ENCODE data around the gene PTPRN2. TPM values are rescaled to one million over a fixed set of nuclear protein-coding genes. Genes with fewer than 3 reads are reported as not detected.

The PTPRN2 gene
- total RNA-seq, 1 experiment from 2014 or later = 2.1 TPM

DNA sequence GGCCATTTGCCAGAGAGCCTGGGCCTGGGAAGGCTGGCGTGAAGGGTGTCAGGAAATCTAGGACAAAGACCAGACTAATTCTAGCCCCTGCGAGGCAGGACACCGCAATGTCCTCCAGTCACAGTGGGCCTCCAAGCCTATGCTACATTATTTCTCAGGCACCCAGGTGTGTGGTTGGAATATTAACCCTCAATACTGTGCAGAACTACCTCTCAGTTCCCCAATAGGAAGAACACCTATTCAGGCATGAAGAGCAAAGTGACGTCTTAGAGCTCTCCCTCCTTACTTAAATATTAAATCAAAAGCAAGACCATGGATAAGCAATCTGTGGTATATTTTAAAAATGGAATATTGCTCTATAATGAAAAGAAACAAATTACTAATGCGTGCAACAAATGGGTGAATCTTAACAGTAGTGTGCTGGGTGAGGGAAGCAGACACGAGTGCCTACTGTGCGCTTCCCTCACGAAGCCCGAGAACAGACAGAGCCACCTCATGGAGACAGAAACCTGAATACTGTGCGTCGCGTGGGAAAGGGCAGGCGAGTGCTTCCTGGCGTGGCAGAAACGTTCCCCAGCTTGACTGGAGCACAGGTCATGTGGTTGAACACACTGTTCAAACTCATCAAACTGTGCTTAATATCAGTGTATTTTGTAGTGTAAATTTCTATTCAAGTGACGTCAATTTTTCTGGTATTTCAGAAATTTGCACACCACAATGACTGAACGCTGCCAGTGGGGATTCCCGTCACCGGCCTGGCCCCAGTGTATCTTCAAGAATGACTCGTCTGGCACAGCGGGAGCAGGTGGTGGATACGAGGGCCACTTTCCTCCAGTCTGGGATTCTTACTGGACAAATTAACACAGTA, 15.5 kb upstream of the PTPRN2 start:
- no peaks in the 10 kb centered on the region for H4K20me1 ChIP-seq (ENCODE audit: insufficient read depth)
- BruUV-seq (replicated peaks) = no TSS peak
- no peak overlapping the region for H3K9ac ChIP-seq (ENCODE audit: low read length)
- no peak for ATAC-seq
- no peak overlapping the region for H3K4me2 ChIP-seq (ENCODE audit: low read length)
- ChIA-PET CTCF (no interaction called here), POLR2A (no interaction called here), RAD21 (ENCODE audit: low non-redundant PET in 1 of 2, low total read pairs in 2 of 2, uncharacterized antibody in 2 of 2, unreplicated experiment in 2 of 2) (no interaction called here)
- no peaks in the 10 kb centered on the region for H3K79me2 ChIP-seq (ENCODE audit: insufficient read depth, low read length)
- no peaks in the 10 kb centered on the region for H3K27me3 ChIP-seq (ENCODE audit: insufficient read depth, low read length)
- no peaks in the 10 kb centered on the region for H3K9me2 ChIP-seq (ENCODE audit: insufficient read depth)
- H2AFZ ChIP-seq (ENCODE audit: low read depth, low read length, poor library complexity, severe bottlenecking) = no peak overlapping the region
- no peaks in the 10 kb centered on the region for H3K4me1 ChIP-seq (ENCODE audit: control insufficient read depth in 1 of 2, insufficient read depth in 2 of 2, low read length in 2 of 2)
- DNase-seq (ENCODE audit: low read depth, low spot score) = no peak
- no peak overlapping the region for H3K4me3 ChIP-seq (replicated peaks in 1 of 2; ENCODE audit: low read depth in 1 of 2, low read length in 2 of 2)
- no peak for TF ChIP-seq ZNF274 (IDR thresholded peaks at IDR 0.05; ENCODE audit: low read depth, low read length)
- TF ChIP-seq SRF (IDR thresholded peaks at IDR 0.05; ENCODE audit: low read depth) = no peak
- no peak for TF ChIP-seq POLR2AphosphoS5 (IDR thresholded peaks at IDR 0.05; ENCODE audit: low read depth, low read length)
- TF ChIP-seq, protein P1, sequence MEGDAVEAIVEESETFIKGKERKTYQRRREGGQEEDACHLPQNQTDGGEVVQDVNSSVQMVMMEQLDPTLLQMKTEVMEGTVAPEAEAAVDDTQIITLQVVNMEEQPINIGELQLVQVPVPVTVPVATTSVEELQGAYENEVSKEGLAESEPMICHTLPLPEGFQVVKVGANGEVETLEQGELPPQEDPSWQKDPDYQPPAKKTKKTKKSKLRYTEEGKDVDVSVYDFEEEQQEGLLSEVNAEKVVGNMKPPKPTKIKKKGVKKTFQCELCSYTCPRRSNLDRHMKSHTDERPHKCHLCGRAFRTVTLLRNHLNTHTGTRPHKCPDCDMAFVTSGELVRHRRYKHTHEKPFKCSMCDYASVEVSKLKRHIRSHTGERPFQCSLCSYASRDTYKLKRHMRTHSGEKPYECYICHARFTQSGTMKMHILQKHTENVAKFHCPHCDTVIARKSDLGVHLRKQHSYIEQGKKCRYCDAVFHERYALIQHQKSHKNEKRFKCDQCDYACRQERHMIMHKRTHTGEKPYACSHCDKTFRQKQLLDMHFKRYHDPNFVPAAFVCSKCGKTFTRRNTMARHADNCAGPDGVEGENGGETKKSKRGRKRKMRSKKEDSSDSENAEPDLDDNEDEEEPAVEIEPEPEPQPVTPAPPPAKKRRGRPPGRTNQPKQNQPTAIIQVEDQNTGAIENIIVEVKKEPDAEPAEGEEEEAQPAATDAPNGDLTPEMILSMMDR (IDR thresholded peaks at IDR 0.05 in 2 of 3, conservative IDR thresholded peaks at IDR 0.05 in 1 of 3; ENCODE audit: borderline replicate concordance in 1 of 3, insufficient read depth in 1 of 3, low read depth in 2 of 3, low read length in 2 of 3) = no peak
- TF ChIP-seq ELF1 (IDR thresholded peaks at IDR 0.05; ENCODE audit: borderline replicate concordance, low read depth) = no peak
- TF ChIP-seq TCF7L2 (IDR thresholded peaks at IDR 0.05; ENCODE audit: borderline replicate concordance, extremely low read depth, insufficient read depth, insufficient read length) = no peak
- TF ChIP-seq ZFX (IDR thresholded peaks at IDR 0.05) = no peak
- TF ChIP-seq JUND (IDR thresholded peaks at IDR 0.05) = no peak
- TF ChIP-seq EGR1 (IDR thresholded peaks at IDR 0.05; ENCODE audit: low read depth) = no peak
- no peak for TF ChIP-seq SIN3A (IDR thresholded peaks at IDR 0.05; ENCODE audit: low read depth)
- intact Hi-C loops (cut with micrococcal nuclease) = no loop called here
- H3K27ac ChIP-seq (ENCODE audit: low read depth, low read length) = no peak overlapping the region
- no peaks in the 10 kb centered on the region for H3K9me3 ChIP-seq (ENCODE audit: control insufficient read depth in 1 of 2, insufficient read depth in 1 of 2, low read depth in 1 of 2, low read length in 2 of 2)
- H3K36me3 ChIP-seq (ENCODE audit: control insufficient read depth in 1 of 2, insufficient read depth in 2 of 2, low read length in 2 of 2) = no peaks in the 10 kb centered on the region; a peak in 2 of 4 replicates
